SK-N-SH (cell line): ENCODE results near the gene PIP4K2A. TPM values are rescaled to one million over a fixed set of nuclear protein-coding genes. Genes with fewer than 3 reads are reported as not detected.

Source experiments
- CTCF ChIA-PET: fragments of 300-600, 350-600 bp; formaldehyde crosslinking; extraction: SDS; loops from one replicate; lab custom pipeline; 2021; lab: Yijun Ruan, JAX
- POLR2A ChIA-PET: fragments of 350-600 bp; sonication (Branson Sonifier 250); formaldehyde crosslinking; extraction: SDS; loops from one replicate; lab custom pipeline; 2020; ENCODE audit warnings: antibody characterized with exemption, inconsistent platforms; lab: Yijun Ruan, JAX
- DNase-seq: peaks from one replicate; pipeline ENCODE4 v3.0.0; 2012
- H2AFZ ChIP-seq: fragments of 200-600 bp; sonication (generic); 2 replicates; pipeline ENCODE4 v1.8.1; 2016; ENCODE audit warnings: antibody characterized with exemption, mild to moderate bottlenecking, low read depth
- H3F3A ChIP-seq: fragments of 200-600 bp; sonication (generic); replicated peaks from 2 replicates; pipeline ENCODE3; 2016; ENCODE audit warnings: antibody characterized with exemption, mild to moderate bottlenecking; ENCODE audit not compliant: insufficient read depth
- H3K27ac ChIP-seq, 2 experiments: fragments of 200-500 bp in 1 of 2; fragments of 200-600 bp in 1 of 2; sonication (Bioruptor generic) in 1 of 2; sonication (generic), shearing (Covaris generic) in 1 of 2; 2 replicates each; pipeline versions ENCODE4 v1.5.1 to v1.6.1; 2014 to 2016; ENCODE audit warnings: low read depth in 2 of 2, inconsistent platforms in 1 of 2, low read length in 1 of 2, mild to moderate bottlenecking in 1 of 2, mixed read lengths in 1 of 2
- H3K27me3 ChIP-seq: fragments of 200-600 bp; sonication (generic), shearing (Covaris generic); 2 replicates; pipeline ENCODE4 v1.6.1; 2016; ENCODE audit warnings: mixed run types; ENCODE audit not compliant: insufficient read depth
- H3K36me3 ChIP-seq, 2 experiments: fragments of 200-500 bp in 1 of 2; fragments of 200-600 bp in 1 of 2; sonication (Bioruptor generic) in 1 of 2; sonication (generic) in 1 of 2; replicated peaks in 1 of 2; 2 replicates each; pipeline versions ENCODE3 to v1.5.1; 2014 to 2016; ENCODE audit warnings: low read length in 1 of 2, mild to moderate bottlenecking in 1 of 2; ENCODE audit not compliant: insufficient read depth in 2 of 2, control insufficient read depth in 1 of 2
- H3K4me1 ChIP-seq, 2 experiments: fragments of 200-500 bp in 1 of 2; fragments of 200-600 bp in 1 of 2; sonication (Bioruptor generic) in 1 of 2; sonication (generic), shearing (Covaris generic) in 1 of 2; 2 replicates each; pipeline versions ENCODE4 v1.5.1 to v1.6.1; 2014 to 2016; ENCODE audit warnings: low read depth in 1 of 2, low read length in 1 of 2, mixed run types in 1 of 2; ENCODE audit not compliant: insufficient read depth in 2 of 2, control insufficient read depth in 1 of 2
- H3K4me2 ChIP-seq: fragments of 200-600 bp; sonication (generic), shearing (Covaris generic); 2 replicates; pipeline ENCODE4 v1.6.1; 2017; ENCODE audit warnings: mixed run types
- H3K4me3 ChIP-seq, 2 experiments: fragments of 200-500 bp in 1 of 2; fragments of 200-600 bp in 1 of 2; sonication (Bioruptor generic) in 1 of 2; sonication (generic), shearing (Covaris generic) in 1 of 2; 2 replicates each; pipeline versions ENCODE4 v1.5.1 to v1.8.1; 2014 to 2016; ENCODE audit warnings: low read depth in 2 of 2, inconsistent platforms in 1 of 2, low read length in 1 of 2, mild to moderate bottlenecking in 1 of 2, mixed read lengths in 1 of 2, moderate library complexity in 1 of 2
- H3K79me2 ChIP-seq: fragments of 200-600 bp; sonication (generic); 2 replicates; pipeline ENCODE4 v1.8.1; 2017; ENCODE audit warnings: mild to moderate bottlenecking; ENCODE audit not compliant: insufficient read depth
- H3K9ac ChIP-seq: fragments of 200-600 bp; sonication (generic); 2 replicates; pipeline ENCODE4 v1.6.1; 2017; ENCODE audit warnings: mixed run types
- H3K9me2 ChIP-seq: fragments of 200-600 bp; sonication (generic); 2 replicates; pipeline ENCODE4 v1.6.1; 2017; ENCODE audit warnings: mixed run types
- H3K9me3 ChIP-seq: fragments of 200-600 bp; sonication (generic); 2 replicates; pipeline ENCODE4 v1.6.1; 2017; ENCODE audit warnings: mixed run types, mild to moderate bottlenecking, moderate library complexity
- H4K20me1 ChIP-seq: fragments of 200-600 bp; sonication (generic); 2 replicates; pipeline ENCODE4 v1.6.1; 2017; ENCODE audit warnings: mild to moderate bottlenecking, mixed run types; ENCODE audit not compliant: insufficient read depth
- CHD2 ChIP-seq: fragments of 150-350 bp; IDR thresholded peaks from 2 replicates; pipeline ENCODE4 v1.6.1; 2018; ENCODE audit warnings: low read length; ENCODE audit not compliant: partially characterized antibody
- ELF1 ChIP-seq: IDR thresholded peaks from 2 replicates; pipeline ENCODE4 v1.4.0; 2012
- EP300 ChIP-seq, 2 experiments: IDR thresholded peaks; 2 replicates each; pipeline versions ENCODE4 v1.4.0 to v1.6.1; 2012; ENCODE audit warnings: borderline replicate concordance in 1 of 2, low read depth in 1 of 2, low read length in 1 of 2
- EZH2phosphoT487 ChIP-seq: fragments of 200-600 bp; sonication (generic); IDR thresholded peaks from 2 replicates; pipeline ENCODE4 v1.6.1; 2017; ENCODE audit warnings: low read depth, mixed run types, mild to moderate bottlenecking, antibody characterized with exemption, moderate library complexity, borderline replicate concordance
- FOXJ3 ChIP-seq: sonication (generic); formaldehyde crosslinking; IDR thresholded peaks from 2 replicates; pipeline ENCODE4 v1.5.1; 2020; ENCODE audit warnings: mild to moderate bottlenecking, missing genetic modification reagents
- JUND ChIP-seq: IDR thresholded peaks from 2 replicates; pipeline ENCODE4 v1.4.0; 2012
- MAX ChIP-seq: IDR thresholded peaks from 2 replicates; pipeline ENCODE4 v1.4.0; 2012; ENCODE audit warnings: low read depth
- MEF2A ChIP-seq: IDR thresholded peaks from 2 replicates; pipeline ENCODE4 v1.4.0; 2012; ENCODE audit warnings: low read depth, borderline replicate concordance
- NRF1 ChIP-seq: IDR thresholded peaks from 2 replicates; pipeline ENCODE4 v1.6.1; 2012; ENCODE audit warnings: low read depth, mild to moderate bottlenecking, low read length
- SIN3A ChIP-seq: IDR thresholded peaks from 2 replicates; pipeline ENCODE4 v1.6.1; 2012; ENCODE audit warnings: low read depth, mild to moderate bottlenecking, low read length, moderate library complexity, borderline replicate concordance
- TEAD4 ChIP-seq: IDR thresholded peaks from 2 replicates; pipeline ENCODE4 v1.4.0; 2012; ENCODE audit warnings: mild to moderate bottlenecking, borderline replicate concordance; ENCODE audit not compliant: insufficient read depth
- USF1 ChIP-seq: IDR thresholded peaks from 2 replicates; pipeline ENCODE4 v1.4.0; 2012; ENCODE audit warnings: low read depth, borderline replicate concordance
- WGBS: methylation state at CpG from one replicate; pipeline ENCODE4 v1.1.6; 2017; ENCODE audit warnings: low lambda C conversion rate; 5-methylcytosine and 5-hydroxymethylcytosine counted together
- polyA plus RNA-seq, 3 experiments: library from polyadenylated mRNA; depleted of rRNA; stranded (reverse); fragments of >200 nt; gene quantifications; 2 replicates each; pipeline ENCODE4 v1.2.3, GENCODE V29; 2012
- TF ChIP-seq, protein P1 (sequence below): fragments of 200-600 bp; sonication (generic); IDR thresholded peaks from 2 replicates; pipeline ENCODE4 v1.6.1; 2017; ENCODE audit warnings: antibody characterized with exemption, mild to moderate bottlenecking, moderate library complexity
- TF ChIP-seq, protein P2 (sequence below): IDR thresholded peaks from 2 replicates; pipeline ENCODE4; 2012
- TF ChIP-seq, protein P3 (sequence below): fragments of 150-350 bp; IDR thresholded peaks from 2 replicates; pipeline ENCODE4 v1.6.1; 2016; ENCODE audit warnings: mild to moderate bottlenecking, low read depth, low read length
- TF ChIP-seq, protein P4 (sequence below): fragments of 150-350 bp; IDR thresholded peaks from 2 replicates; pipeline ENCODE4 v1.6.1; 2017; ENCODE audit warnings: antibody characterized with exemption, low read length, low read depth, borderline replicate concordance

Gene PIP4K2A
- polyA plus RNA-seq, 1 of the 3 experiments (the other 2 are of a cell fraction) = 10.8 TPM

GRCh38 chr10:22754296-22754695, 39.9 kb upstream of the PIP4K2A start (continued):
- no peak for TF ChIP-seq FOXJ3 (CRISPR knock-in tag)

DNA sequence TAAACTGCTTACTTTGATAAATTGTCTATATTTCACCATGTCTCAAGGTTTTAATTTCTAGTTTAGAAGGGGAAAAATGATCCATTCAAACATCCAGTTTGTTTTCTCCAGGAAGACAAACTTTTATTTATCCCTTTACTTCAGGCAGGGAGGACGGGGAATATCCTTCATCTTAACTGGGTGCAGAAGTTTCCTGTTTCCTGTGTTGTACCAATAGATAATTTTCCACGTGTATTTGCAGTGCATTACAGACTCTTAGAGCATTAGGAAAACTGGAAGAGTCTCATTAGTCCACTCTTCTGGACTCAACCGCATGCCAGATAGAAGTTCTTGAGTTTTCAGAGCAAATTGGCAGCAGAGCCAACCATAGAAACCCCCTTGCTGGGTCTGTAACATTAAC, 39.4 kb upstream of the PIP4K2A start:
- no peak overlapping the region for H3K4me3 ChIP-seq
- H3K9me3 ChIP-seq = no peaks in the 10 kb centered on the region
- POLR2A ChIA-PET = no interaction called here
- H3K4me2 ChIP-seq = no peak overlapping the region
- TF ChIP-seq, protein P1, sequence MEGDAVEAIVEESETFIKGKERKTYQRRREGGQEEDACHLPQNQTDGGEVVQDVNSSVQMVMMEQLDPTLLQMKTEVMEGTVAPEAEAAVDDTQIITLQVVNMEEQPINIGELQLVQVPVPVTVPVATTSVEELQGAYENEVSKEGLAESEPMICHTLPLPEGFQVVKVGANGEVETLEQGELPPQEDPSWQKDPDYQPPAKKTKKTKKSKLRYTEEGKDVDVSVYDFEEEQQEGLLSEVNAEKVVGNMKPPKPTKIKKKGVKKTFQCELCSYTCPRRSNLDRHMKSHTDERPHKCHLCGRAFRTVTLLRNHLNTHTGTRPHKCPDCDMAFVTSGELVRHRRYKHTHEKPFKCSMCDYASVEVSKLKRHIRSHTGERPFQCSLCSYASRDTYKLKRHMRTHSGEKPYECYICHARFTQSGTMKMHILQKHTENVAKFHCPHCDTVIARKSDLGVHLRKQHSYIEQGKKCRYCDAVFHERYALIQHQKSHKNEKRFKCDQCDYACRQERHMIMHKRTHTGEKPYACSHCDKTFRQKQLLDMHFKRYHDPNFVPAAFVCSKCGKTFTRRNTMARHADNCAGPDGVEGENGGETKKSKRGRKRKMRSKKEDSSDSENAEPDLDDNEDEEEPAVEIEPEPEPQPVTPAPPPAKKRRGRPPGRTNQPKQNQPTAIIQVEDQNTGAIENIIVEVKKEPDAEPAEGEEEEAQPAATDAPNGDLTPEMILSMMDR = no peak
- TF ChIP-seq JUND = no peak
- no peak for TF ChIP-seq MAX
- TF ChIP-seq SIN3A = no peak
- TF ChIP-seq, protein P2, sequence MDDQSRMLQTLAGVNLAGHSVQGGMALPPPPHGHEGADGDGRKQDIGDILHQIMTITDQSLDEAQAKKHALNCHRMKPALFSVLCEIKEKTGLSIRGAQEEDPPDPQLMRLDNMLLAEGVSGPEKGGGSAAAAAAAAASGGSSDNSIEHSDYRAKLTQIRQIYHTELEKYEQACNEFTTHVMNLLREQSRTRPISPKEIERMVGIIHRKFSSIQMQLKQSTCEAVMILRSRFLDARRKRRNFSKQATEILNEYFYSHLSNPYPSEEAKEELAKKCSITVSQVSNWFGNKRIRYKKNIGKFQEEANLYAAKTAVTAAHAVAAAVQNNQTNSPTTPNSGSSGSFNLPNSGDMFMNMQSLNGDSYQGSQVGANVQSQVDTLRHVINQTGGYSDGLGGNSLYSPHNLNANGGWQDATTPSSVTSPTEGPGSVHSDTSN = no peak
- TF ChIP-seq MEF2A = no peak
- TF ChIP-seq ELF1 = no peak
- no peak for TF ChIP-seq NRF1
- no peak for TF ChIP-seq TEAD4
- TF ChIP-seq FOXJ3 (CRISPR knock-in tag) = no peak
- TF ChIP-seq CHD2 = no peak
- no peak for TF ChIP-seq EZH2phosphoT487
- no peak for TF ChIP-seq USF1
- TF ChIP-seq, protein P3, sequence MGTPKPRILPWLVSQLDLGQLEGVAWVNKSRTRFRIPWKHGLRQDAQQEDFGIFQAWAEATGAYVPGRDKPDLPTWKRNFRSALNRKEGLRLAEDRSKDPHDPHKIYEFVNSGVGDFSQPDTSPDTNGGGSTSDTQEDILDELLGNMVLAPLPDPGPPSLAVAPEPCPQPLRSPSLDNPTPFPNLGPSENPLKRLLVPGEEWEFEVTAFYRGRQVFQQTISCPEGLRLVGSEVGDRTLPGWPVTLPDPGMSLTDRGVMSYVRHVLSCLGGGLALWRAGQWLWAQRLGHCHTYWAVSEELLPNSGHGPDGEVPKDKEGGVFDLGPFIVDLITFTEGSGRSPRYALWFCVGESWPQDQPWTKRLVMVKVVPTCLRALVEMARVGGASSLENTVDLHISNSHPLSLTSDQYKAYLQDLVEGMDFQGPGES = no peak
- TF ChIP-seq EP300 (IDR thresholded peaks at IDR 0.05; ENCODE audit: borderline replicate concordance in 1 of 2, low read depth in 1 of 2, low read length in 1 of 2) = no peak
- TF ChIP-seq, protein P4, sequence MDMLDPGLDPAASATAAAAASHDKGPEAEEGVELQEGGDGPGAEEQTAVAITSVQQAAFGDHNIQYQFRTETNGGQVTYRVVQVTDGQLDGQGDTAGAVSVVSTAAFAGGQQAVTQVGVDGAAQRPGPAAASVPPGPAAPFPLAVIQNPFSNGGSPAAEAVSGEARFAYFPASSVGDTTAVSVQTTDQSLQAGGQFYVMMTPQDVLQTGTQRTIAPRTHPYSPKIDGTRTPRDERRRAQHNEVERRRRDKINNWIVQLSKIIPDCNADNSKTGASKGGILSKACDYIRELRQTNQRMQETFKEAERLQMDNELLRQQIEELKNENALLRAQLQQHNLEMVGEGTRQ = no peak
- TF ChIP-seq, all 33 proteins: peak for 0
- H3K27me3 ChIP-seq = no peaks in the 10 kb centered on the region
- no peaks in the 10 kb centered on the region for H3K36me3 ChIP-seq
- DNase-seq = no peak
- 55% methylated on average over 3 of the region's 3 CpGs for WGBS
- H3F3A ChIP-seq = peaks cover 3% of the 10 kb centered on the region
- CTCF ChIA-PET = no interaction called here
- H3K27ac ChIP-seq = no peak overlapping the region
- H3K9ac ChIP-seq = no peak overlapping the region
- H3K79me2 ChIP-seq = no peaks in the 10 kb centered on the region
- H3K9me2 ChIP-seq = peaks cover 3% of the 10 kb centered on the region; the same call in 1 of the 2 replicates
- H4K20me1 ChIP-seq = no peaks in the 10 kb centered on the region
- H2AFZ ChIP-seq = 0 out of 2 replicates have a peak overlapping the region, but pooled peaks have one; percentile 46
- H3K4me1 ChIP-seq = no peaks in the 10 kb centered on the region
